Body of pancreas (tissue), 4 donors: ENCODE measurements around the gene SLC40A1. TPM values are rescaled to one million over a fixed set of nuclear protein-coding genes. Genes with fewer than 3 reads are reported as not detected.

Source experiments
- ATAC-seq: fragments of 150-250 bp; one replicate; pipeline ENCODE4 v1.9.1; 2016
- DNase-seq, 4 donors: peaks; one replicate each; pipeline ENCODE4 v3.0.0-alpha.2; 2019
- H3K27ac ChIP-seq, 4 donors: fragments of 200-600 bp; sonication (generic); 1 replicate in 3 of 4; 2 replicates in 1 of 4; pipeline versions ENCODE4 v1.5.1 to v1.6.1; 2016 to 2019; ENCODE audit warnings: mild to moderate bottlenecking in 1 of 4, mixed read lengths in 1 of 4, moderate library complexity in 1 of 4
- H3K27me3 ChIP-seq, 2 donors: fragments of 200-600 bp; sonication (generic); one replicate each; pipeline ENCODE4 v1.6.0; 2016; ENCODE audit warnings: mild to moderate bottlenecking in 1 of 2
- H3K36me3 ChIP-seq, 2 donors: fragments of 200-600 bp; sonication (generic); replicated peaks in 1 of 2; 2 replicates each; pipeline ENCODE4 v1.5.1; 2016; ENCODE audit warnings: low read depth in 2 of 2; ENCODE audit not compliant: insufficient read depth in 1 of 2
- H3K4me1 ChIP-seq: fragments of 200-600 bp; sonication (generic); one replicate; pipeline ENCODE4 v1.6.0; 2016
- H3K4me3 ChIP-seq, 2 donors: fragments of 200-600 bp; sonication (generic); 1 replicate in 1 of 2; 2 replicates in 1 of 2; pipeline ENCODE4 v1.5.1; 2016 to 2019
- H3K9me3 ChIP-seq, 3 donors: fragments of 200-600 bp; sonication (generic); 1 replicate in 2 of 3; 2 replicates in 1 of 3; pipeline ENCODE4 v1.5.1; 2016
- POLR2A ChIP-seq, 3 donors: fragments of 450-650 bp; IDR thresholded peaks; one replicate each; pipeline ENCODE4 v1.6.1; 2016; ENCODE audit warnings: antibody characterized with exemption in 3 of 3, mild to moderate bottlenecking in 2 of 3
- WGBS, 2 donors: methylation state at CpG; one replicate each; pipeline ENCODE4 v1.1.5; 2017; 5-methylcytosine and 5-hydroxymethylcytosine counted together
- intact Hi-C: fragments of 100-400 bp; cut with DNase I; formaldehyde crosslinking; loops from one replicate; pipeline ENCODE4 v1.15.1; 2023
- total RNA-seq, 2 donors: library from RNA; depleted of rRNA; stranded (reverse); fragments of >200 nt; gene quantifications; one replicate each; pipeline ENCODE4 v1.1.0, GENCODE V29; 2016
- TF ChIP-seq, protein P1 (sequence below), 7 experiments: fragments of 450-650 bp in 4 of 7; fragments of 200-600 bp in 3 of 7; sonication (generic) in 3 of 7; IDR thresholded peaks; one replicate each; pipeline ENCODE4 v1.5.1; 2016 to 2019; ENCODE audit warnings: antibody characterized with exemption in 7 of 7

SLC40A1 gene
- total RNA-seq, 2 donors from 2014 or later: 30.3 to 61.2 TPM

DNA sequence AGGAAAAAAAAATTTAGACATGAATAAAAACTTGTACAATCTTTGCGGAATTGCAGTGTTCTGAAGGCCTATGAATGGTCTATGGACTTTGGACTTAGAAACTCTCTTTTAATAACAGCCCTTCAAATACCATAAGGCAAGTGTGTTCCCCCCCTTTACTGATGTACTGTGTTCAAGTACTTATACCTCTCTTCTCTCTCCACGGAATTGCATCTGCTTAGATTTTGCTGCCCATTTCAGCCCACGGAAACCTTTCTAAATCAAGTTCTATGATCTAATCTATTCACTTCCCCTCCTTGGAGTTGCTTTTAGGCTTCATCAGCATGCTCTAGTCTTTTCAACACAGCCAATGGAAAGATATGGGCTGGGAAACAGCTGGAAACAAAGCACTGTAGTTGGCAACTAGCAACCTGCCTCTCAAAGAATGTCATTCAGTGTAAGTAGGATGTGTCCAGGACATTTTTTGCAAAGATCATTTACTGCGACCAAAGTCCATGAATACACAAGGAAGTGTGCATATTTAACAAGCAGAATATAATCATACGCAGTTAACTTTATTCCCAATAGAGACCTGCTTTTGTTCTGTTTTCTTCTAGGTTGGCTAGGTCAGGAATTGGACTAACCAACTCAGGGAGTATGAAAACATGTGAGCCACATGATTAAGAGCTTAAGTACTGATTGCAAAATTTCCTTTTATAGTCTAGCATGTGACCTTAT, 58.0 kb downstream of the SLC40A1 start:
- TF ChIP-seq, protein P1, sequence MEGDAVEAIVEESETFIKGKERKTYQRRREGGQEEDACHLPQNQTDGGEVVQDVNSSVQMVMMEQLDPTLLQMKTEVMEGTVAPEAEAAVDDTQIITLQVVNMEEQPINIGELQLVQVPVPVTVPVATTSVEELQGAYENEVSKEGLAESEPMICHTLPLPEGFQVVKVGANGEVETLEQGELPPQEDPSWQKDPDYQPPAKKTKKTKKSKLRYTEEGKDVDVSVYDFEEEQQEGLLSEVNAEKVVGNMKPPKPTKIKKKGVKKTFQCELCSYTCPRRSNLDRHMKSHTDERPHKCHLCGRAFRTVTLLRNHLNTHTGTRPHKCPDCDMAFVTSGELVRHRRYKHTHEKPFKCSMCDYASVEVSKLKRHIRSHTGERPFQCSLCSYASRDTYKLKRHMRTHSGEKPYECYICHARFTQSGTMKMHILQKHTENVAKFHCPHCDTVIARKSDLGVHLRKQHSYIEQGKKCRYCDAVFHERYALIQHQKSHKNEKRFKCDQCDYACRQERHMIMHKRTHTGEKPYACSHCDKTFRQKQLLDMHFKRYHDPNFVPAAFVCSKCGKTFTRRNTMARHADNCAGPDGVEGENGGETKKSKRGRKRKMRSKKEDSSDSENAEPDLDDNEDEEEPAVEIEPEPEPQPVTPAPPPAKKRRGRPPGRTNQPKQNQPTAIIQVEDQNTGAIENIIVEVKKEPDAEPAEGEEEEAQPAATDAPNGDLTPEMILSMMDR (IDR thresholded peaks at IDR 0.05): no peak
- no peak for TF ChIP-seq POLR2A (IDR thresholded peaks at IDR 0.05)
- no peaks in the 10 kb centered on the region for H3K36me3 ChIP-seq
- WGBS, 2 donors: 22 to 32% methylated on average over 5 of the region's 5 CpGs
- H3K4me1 ChIP-seq: peaks cover 20% of the 10 kb centered on the region
- DNase-seq (peak in 3 of 4 donors; percentile 10 to 54 (median 21)), ATAC-seq (peak; percentile 90)
- intact Hi-C loops: no loop called here
- no peaks in the 10 kb centered on the region for H3K27me3 ChIP-seq
- H3K27ac ChIP-seq: peak overlapping the region; percentile 33 to 66 (median 53)
- no peaks in the 10 kb centered on the region for H3K9me3 ChIP-seq
- no peak overlapping the region for H3K4me3 ChIP-seq

DNA sequence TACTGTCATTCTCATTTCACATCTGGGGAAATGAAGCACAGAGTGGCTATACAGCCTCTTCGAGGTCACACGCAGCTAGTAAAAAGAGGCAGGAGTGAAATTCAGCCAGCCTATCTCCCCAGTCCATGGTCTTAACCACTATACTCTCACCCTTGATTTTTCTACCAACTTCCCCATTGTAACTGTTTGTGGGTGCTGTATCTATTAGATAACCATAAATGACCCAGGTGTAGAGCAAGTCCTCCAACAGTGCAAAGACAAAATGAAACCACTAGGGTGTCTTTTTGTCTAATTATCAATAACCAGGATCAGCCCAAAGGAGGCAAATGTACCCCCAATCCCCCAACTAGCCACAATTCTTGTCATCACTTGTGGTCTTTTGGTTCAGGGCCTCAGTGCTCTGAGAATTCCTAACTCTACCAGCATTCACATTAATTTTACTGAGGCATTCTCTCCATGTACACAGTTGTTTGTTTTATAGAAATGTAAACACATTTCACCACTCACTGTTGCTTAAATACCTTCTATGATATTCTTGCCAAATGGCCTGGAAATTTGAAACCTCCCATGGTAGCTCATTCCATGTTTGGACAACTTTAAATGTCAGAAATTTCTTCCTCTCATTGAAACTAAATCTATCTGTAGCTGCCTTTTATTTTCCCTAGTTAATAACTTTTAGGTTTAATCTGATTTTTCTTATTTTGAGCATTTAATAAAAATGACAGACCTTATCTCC, 58.7 kb downstream of the SLC40A1 start:
- intact Hi-C loops: no loop called here

DNA sequence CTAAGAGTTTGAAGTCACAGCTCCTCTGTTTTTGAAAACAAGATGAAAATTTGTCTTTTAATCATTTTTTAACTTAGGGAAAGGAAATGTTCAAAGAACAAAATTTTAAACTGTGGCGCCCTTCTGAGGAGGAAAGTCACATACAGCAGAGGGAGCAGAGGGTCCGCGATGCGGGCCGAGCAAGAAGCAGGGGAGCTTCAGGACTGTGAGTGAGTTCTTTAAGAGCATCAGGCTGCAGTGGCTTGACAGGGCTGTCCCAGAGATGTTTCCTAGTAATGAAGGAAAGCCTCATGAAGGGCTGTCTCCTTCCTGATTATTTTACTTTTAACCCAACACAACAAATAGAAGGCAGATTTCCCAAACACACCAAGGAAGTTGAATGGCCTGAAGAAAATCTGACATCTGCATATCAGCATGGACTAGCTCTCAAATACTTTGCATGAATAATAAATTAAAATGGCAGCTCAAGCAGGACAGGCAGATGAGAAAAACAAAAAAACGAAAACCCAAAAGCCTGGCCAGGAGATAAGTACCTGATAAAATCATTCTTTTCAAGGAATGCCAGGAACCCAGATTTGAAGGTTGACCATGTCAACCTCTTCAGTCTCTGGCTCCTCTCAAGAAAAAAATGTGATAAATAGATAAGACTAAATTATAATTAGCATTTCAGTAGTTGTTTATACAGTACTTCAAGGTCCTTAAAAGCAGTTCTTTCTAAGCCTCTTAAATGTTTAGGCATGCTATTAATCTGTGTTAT, 60.8 kb downstream of the SLC40A1 start:
- TF ChIP-seq POLR2A (IDR thresholded peaks at IDR 0.05): no peak
- TF ChIP-seq, protein P1 (IDR thresholded peaks at IDR 0.05): no peak
- H3K27me3 ChIP-seq: no peaks in the 10 kb centered on the region
- no peaks in the 10 kb centered on the region for H3K9me3 ChIP-seq
- intact Hi-C loops: no loop called here
- H3K36me3 ChIP-seq: no peaks in the 10 kb centered on the region
- ATAC-seq (no peak), DNase-seq (no peak)
- 72 to 74% methylated on average over 6 of the region's 6 CpGs for WGBS, 2 donors
- no peak overlapping the region for H3K4me3 ChIP-seq
- H3K27ac ChIP-seq: no peak overlapping the region
- peaks cover 20% of the 10 kb centered on the region for H3K4me1 ChIP-seq

More for the DNA sequence above, 58.7 kb downstream of the SLC40A1 start:
- TF ChIP-seq, protein P1 (IDR thresholded peaks at IDR 0.05): no peak
- TF ChIP-seq POLR2A (IDR thresholded peaks at IDR 0.05): no peak
- ATAC-seq (peak; percentile 29), DNase-seq (no peak)
- no peaks in the 10 kb centered on the region for H3K27me3 ChIP-seq
- H3K4me1 ChIP-seq: peaks cover 20% of the 10 kb centered on the region
- H3K36me3 ChIP-seq: no peaks in the 10 kb centered on the region
- 89 to 100% methylated on average over 2 of the region's 2 CpGs for WGBS, 2 donors
- H3K27ac ChIP-seq: peak overlapping the region in 3 of 4 donors; percentile 33 to 66 (median 59)
- H3K4me3 ChIP-seq: no peak overlapping the region
- H3K9me3 ChIP-seq: no peaks in the 10 kb centered on the region

DNA sequence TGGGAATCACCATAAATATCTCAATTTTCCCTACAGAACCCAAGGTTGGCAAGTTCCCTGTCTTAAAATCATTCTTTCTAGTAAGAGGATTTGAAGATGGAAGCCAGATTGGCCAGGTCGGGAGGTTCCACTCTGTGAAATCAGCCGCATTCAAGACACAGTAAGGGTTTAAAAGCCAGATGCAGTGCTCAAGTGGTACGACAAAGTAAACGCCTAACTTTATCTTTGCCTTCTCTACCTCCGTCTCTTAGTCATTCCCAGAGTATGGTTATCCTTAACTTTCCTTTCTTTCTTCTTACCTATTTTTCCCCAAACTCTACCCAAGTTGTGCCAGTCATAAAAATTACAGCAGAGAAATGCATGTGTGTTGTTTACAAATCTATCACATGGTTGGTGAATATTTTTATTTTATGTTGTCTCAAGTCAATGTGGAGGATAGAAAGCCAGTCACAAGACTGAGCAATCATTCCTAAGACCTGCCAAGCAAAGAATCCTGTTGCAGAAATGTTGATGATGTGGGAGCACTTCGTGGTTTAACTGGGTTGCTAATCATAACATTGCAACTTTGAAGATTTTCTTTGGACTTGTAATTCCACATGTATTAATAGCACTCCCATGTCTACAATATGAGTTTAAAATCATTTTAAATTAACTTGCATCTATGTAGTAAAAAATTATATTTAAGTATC, 62.6 kb downstream of the SLC40A1 start:
- ATAC-seq: no peak
- 85 to 91% methylated on average over 6 of the region's 6 CpGs for WGBS, 2 donors
- no peak overlapping the region for H3K27ac ChIP-seq
- peaks cover 16% of the 10 kb centered on the region for H3K4me1 ChIP-seq
- no peak overlapping the region for H3K4me3 ChIP-seq
- H3K36me3 ChIP-seq: no peaks in the 10 kb centered on the region
- no peak for DNase-seq
- no peaks in the 10 kb centered on the region for H3K9me3 ChIP-seq
- no peaks in the 10 kb centered on the region for H3K27me3 ChIP-seq
- intact Hi-C loops: no loop called here
- TF ChIP-seq POLR2A (IDR thresholded peaks at IDR 0.05): no peak
- TF ChIP-seq, protein P1 (IDR thresholded peaks at IDR 0.05): no peak
